GM19467 (cell line): ENCODE results near the gene CD226.
A peak's percentile ranks its signal among the peaks of the same experiment; 100 is the strongest.
"Not testable (repeated sequence)": the region's sequence is repeated elsewhere in the genome, so short reads cannot be mapped to it uniquely, and the experiment has no call there.

Experiments
- ATAC-seq: cut with Tn5 transposase; IDR thresholded peaks from one replicate; pipeline ENCODE4 v1.9.1; 2021; ENCODE audit warnings: mild to moderate bottlenecking, moderate library complexity; ENCODE audit not compliant: unreplicated experiment

Gene CD226

DNA sequence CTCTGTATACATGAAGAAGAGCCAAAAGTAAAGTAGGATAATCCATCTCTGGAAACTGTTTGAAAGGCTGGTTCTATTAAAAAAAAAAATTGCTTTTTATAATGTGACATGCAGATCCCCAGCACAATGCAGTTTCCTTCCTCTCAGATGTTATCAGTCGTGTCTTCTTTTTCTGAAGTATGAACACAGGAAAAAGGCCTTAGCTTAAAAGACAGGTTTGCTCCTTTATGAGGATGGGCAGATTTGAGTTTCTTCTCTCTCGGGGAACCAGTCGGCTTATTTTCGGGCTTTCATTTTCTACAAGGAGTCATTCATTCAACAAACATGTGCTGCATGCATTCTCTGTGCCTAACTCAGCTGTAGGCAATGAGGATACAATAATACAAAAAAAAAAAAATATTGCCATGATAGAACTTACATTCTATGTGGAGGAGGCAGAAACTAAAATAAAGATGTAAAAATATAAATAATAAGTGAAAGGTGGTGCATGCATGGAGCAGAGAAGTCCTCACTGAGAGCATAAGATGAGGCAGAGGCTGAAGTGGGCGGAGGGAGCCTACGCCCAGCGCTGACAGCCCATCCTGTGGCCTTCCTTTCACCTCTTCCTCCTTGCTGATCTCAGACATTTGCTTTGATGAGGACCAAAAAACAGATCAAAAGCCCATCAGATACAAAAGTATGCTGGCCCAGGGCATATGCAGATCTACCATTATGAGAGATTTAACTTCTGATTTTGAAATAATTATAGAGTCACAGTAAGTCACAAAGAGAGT is at the start of gene CD226:
Gene CD226 (minus strand): TSS at position 513 of the 773 bp plus-strand sequence. CDS start 467 bp downstream, at position 46.
- peak; percentile 35 for ATAC-seq

DNA sequence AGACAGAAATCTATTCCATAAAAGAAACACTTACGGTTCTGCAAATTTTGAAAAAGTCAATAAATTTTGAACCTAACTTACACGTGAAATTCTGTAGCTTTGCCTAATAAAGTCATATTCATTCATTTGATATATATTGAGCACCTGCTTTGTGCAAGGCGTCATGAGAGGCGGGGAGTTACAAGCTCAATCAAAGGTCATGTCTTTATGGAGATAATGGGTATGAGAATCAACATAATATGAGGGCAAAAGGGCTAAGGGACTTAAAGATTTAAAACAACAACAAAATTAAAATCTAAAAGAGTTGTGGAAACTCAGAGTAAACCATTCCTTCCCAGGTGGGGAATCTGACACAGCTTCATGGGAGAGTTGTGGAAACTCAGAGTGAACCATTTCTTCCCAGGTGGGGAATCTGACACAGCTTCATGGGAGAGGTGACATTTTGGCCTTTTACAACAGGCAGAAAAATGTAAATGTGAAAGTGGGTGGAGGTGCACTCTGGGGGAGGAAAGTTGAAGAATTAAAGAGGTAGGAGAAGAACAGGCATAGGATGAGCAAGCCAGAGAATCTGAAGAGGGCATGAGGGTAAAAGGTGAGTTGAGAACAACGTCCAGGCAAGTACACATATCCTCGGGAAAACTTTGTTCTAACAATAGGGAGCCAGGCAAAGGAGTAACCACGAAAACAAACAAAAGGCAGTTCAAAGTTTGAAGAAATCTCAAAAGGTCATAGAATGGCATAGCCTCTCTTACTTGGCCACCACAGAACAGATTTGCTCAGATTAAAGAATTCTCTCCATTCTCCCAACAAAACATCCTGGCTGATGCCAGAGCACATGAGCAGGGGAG is 49.5 kb upstream of the CD226 start:
- ATAC-seq = no peak

DNA sequence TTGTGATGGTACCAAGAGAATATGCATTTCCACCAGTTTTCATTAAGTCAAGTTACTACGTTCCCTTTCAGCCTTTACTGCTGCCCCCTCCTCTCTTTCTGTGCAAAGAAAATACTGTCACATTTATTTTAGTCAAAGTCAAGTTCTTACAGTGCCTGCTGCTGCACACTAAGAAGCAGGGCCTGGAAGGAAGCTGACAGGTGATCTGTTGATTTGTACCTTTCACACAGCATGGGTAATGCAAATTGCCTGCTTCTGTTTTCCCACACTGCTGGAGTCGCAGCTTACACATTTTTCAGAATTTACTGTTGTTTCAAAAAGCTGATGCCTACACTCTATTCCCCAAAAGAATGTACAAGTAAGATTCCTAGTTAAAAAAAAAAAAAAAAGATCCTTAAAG is 48.7 kb upstream of the CD226 start:
- no peak for ATAC-seq

DNA sequence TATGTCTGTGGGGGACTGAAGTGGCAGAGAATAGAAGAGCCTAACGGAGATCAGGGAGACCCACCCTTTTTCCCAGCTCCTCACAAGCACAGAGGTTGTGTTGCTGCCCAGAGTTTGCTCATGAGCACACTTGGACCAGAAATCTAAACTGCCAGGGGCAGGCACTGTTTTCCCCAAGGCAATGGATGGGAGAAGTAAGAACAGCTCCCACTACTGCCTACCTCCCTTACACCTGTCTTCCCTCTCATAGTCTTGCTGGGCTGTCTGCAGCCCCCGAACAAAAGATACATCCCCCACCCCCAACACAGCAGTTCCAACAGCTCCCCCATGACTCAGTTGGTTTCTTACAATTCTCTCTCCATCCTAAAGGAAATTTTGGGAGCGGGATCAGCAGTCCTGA is 48.1 kb upstream of the CD226 start:
- ATAC-seq = no peak

DNA sequence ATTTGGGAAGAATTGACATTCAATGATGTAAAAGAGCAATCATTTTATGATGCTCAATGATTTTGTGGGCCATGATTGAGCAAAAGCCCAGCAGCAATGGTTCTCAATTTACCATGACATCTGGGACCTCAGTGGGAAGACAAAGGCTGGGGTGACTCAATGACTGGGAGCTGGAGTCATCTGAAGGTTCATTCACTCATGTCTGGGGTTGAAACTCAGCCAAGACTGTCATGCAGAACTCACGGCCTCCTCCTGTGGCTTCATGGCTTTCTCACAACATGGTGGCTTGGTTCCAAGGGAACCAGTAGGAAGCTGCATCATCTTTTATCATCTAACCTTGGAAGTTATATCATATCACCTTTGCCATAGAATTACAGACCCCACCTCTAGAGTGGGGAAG is 45.1 kb upstream of the CD226 start:
- no peak for ATAC-seq

DNA sequence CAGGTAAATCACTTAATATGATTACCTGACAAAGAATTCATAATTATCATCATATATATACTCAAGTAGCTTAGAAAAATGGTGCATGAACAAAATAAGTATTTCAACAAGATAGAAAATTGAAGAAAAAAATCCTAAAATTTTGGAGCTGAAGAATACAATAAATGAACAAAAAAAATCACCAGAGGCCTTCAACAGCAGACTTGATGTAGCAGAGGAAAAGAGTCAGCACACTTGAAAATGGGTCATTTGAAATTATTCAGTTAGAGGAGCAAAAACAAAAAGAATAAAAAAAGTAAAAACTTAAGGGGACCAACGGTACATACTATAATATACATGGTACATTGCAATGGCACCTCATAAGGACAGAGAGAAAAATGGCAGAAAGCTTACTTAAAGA is 40.2 kb upstream of the CD226 start:
- ATAC-seq = no peak

DNA sequence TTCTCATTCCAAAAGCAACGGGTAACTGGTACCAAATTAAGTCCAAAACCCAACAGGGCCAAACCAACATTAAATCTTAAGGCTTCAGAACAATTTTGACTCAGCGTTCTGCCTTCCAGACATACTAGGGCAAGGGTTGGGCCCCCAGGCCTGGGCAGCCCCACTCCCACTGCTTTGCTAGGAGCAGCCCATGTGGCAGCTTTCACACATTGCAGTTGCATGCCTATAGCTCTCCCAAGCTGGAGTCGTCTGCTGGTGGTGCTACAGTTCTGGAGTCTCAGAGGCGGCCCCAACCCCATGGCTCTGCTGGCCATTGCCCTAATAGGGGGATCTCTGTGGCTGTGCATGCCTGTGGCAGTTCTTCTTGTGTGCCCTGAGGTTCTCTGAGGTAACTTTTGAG is 37.6 kb upstream of the CD226 start:
- no peak for ATAC-seq

DNA sequence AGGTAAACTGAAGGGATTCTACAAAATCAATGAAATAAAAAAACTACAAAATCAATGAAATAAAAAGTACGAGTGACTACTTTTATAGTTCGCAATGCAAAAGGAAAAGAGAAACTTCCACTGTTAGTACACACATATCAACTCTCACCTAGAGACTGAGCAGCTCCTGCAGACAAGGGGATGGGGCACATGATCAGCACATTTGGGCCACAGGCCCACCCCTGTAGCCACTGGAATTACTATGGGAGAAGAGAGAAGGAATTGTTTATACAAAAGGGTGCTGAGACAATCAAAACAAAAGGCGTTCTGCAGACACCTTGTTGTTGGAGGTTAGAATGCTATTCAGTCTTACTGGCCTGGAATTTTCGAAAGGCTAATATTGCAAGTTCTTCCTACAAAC is 34.7 kb upstream of the CD226 start:
- ATAC-seq = no peak

DNA sequence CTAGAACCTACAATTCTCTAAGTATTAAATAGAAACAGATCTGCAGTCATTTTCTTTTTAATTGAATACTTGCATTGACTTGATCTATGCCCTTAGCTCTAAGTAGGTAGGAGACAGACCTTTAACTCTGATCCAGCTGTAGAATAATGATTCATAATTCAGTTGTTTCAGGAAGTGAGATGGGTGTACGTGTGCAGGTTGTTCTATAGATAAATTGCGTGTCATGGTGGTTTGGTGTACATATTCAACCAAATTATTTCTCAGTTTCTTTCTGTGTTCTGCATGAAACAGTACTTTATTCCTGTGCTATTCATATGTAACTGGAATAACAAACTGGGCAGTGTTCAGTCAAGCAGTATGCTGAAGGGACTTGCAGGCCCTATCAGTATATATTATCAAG is 34.3 kb upstream of the CD226 start:
- peak; percentile 44 for ATAC-seq

DNA sequence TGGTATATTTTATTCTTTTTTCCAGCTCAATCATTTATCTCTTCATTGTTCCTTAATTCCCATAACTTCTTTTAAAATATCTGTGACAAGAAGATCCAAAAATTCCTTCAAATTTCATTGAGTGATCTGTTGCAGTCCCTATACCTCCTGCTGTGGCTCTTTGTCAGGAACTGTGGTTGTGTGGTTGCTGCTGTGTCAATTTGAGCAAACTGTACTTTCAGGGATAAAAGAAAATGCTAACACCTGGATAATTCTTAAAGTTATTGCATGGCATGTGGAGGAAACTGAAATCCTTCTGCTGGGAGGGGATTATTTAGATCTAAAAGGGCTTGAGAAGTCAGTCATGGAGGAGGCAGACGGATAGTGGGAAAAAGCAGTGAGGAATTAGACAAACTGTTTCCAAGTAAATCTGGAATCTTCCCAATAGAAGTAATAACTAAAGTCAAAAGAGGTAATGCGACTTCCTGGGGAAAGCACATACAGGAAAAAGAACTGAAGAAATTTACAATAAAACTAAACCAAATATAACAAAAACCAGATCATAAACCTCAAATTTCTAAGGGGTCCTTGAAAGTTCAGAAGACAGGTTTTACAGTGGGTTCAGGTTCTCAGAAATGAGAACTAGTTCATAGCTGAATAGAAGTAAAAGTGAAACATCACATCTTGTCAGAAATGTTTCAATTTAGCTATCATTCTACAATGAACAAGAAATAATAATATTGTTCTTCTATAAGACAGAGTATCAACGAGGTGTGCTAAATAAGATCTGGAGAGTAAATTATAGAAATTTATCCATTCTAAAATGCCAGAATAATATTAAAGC is 33.5 kb upstream of the CD226 start:
- ATAC-seq = no peak

DNA sequence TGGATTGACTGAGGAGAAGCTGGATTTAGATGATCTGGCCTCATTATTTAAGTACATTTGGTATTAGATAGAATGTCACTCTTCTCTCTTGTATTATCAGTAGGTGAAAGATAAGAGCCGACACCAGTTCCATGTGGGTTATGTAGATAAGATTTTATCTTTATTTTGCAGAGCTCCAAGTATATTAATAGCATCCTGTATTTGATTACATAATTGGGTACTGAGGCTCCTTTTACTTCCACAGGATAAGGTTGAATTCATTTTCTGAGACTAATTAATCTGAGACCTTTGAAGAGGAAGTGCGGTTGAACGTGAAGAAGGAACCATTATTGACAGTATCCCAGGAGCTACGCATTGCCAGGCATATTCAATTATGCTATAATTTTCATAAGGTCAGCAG is 32.8 kb upstream of the CD226 start:
- no peak for ATAC-seq

DNA sequence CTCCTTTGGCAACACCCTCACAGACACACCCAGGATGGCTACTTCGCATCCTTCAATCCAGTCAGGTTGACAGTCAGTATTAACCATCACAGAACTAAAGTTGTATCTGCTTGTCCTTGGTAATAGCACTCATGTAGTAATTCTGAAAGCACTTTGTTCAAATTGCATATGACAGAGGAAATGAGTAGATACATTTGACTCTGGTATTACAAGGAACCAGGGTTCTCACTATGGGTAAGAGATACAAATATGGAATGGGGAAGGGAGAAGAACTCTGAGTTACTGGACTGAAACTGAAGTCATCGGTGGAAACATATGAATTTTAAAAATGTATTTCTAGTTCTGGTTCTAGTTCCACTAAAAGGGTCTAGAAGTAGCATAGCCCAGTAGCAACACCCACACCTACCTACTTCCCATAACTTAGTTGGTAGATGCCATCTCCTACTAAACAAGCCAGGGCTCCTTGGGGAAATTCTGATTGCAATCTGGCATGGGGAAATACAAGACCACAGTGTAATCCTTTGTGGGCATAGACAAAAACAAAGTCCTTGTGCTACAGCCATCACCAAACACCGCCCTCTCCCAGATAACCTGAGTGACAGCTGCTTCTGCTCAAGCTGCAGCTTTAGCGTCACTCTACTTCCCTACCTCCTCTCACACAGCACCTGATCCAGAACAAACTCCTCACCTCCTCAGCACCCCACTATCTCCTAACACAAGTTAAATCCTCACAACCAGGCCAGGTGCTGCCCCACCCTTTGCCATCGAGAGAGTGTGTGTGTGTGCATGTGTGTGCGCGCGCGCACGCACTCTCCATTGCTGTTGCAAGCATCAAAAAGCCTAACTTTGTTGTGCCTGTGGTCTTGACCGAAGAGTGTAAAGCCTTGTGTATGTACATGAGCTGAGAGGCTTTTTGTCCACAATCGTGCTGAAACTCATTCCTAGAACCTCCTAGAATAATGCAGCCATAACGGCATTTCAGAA is 31.4 kb upstream of the CD226 start:
- ATAC-seq = peak; percentile 51

DNA sequence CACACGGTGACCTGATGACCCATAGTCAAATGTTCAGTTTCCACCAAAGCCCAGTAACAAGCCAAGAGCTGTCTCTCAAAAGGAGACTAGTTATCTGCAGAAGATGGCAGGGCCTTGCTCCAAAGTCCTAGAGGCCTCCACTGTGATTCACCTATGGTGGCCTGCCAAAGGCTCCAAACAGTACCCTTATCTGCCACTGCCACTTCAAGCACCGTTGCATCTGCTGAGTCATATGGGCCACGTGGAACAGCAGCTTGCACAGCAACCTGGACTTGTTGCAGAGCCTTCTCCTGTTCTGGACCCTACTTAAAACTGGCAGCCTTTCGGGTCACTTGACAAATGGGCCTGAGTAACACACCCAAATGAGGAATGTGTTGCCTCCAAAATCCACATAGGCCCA is 27.6 kb upstream of the CD226 start:
- ATAC-seq = not testable (repeated sequence)

DNA sequence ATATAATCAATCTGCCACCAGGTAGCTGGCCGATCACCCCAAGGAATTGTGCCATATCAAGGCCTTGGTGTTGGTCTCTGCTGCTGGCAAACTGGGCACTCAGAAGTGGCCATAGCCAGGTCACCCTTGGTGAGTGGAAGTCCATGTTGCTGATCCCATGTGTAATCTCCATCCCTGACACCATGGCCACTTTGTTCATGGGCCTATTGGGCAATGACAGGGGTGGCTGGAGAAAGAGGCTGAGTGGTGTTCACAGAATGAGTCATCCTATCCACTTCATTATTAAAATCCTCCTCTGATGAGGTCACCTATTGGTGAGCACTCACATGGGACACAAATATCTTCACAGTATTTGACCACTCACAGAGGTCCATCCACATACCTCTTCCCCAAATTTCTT is 26.7 kb upstream of the CD226 start:
- no peak for ATAC-seq

DNA sequence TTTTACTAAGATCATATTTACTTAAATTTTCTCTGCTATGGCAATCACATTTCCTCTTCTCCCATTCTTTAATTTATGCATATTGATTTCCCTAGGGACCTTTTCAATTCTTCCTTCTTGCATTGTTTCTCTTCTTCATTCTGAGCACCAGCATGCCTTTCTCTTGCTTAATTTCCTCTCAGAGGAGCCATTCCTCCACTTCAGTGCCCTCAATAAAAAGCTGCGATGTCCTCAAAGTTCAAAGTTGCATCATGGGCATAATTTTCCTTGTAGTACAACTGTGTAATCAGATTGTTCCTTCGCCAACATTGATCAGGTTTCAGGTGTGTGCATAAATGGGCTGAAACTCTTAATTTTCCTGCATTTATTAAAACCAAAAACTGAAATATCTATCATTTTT is 21.8 kb upstream of the CD226 start:
- ATAC-seq = no peak

DNA sequence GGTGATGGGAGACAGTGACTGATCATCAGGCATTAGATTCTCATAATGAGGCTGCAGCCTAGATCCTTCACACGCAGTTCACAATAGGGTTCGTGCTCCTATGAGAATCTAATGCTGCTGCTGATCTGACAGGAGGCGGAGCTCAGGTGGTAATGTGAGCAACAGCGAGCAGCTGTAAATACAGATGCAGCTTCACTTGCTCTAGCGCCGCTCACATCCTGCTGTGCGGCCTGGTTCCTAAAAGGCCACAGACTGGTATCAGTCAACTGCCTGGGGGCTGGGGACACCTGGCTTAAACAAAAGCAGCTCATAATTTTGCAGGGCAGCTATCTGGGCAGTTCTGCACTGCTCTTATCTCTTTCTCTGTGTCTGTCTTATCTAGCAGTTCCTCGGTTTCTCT is 20.4 kb upstream of the CD226 start:
- ATAC-seq = peak; percentile 71

DNA sequence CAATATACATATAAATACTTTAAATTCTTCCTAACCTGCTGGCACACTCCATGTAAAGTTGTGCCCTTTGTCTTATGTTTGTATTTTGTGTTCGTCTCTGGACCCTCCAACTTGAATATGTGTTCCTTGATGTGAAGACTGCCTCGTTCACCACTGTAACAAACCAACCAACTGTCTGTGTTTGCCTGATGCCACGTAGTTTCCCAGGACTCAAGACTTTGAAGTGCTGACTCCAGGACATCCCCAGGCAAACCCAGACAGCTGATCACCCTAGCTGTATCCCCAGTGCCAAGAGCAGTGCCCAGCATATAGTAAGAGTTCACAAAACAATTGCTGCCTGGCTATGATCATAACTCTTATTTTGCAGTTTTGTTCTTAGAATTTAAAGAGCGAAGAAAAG is 15.5 kb upstream of the CD226 start:
- ATAC-seq = no peak

DNA sequence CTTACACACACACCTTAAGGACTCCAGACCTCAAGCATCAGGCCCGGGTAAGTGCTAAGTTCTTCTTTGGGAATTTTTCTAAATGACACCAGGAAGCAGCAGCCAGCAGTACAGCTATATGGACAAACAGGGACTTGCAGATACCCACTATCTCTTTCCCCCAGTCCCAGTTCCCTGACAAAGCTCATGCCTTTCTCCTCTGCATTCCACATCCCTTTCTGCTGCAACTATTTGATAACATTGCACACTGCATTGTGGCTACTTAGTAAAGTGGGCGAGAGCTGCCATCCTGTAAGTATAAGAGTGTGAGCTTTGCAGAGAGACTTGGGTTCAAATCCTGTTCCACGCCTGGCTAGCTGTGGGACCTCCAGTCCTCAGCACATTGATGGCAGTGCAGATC is 14.0 kb upstream of the CD226 start:
- ATAC-seq = no peak

DNA sequence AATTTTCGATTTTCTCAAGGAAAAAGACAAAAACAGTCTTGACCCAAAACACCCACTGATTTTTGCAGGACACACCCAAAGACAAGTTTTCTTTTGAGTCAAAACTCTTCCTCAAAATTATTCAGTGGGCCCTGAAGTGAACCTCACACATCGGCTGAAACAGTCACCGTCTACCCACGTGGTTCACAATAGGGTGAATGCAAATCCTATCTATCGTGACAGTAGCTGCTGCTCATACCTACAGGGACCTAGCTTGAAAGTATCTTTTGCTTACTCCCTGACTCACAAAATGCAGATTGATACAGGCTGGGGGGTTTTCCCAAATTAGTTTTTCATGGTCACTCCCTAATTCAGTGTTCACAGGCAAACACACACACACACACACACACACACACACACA is 10.7 kb upstream of the CD226 start:
- ATAC-seq = no peak

DNA sequence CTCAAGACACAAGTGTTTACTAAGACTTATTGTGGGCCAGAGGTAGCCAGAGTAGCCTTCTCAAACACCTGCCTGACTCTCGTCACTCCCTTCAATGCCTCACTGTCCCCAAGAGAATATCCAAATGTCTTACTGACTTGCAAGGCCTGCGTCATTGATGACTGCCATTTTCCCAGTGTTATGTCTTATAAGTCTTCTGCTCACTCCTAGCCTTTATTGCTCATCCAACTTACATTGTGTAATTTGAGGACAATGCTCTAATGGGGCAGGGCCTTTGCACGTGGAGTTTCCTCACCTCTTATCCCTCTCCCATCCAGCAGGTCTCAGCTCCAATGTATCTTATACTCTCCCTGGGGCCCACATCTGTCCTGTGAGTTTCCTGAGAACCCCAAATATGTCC is 10.1 kb upstream of the CD226 start:
- no peak for ATAC-seq
